NOMO-1 treated with DMSO at 0.1 percent for 48 hours (cell line): ENCODE results near the gene FAM72A.
A peak's percentile ranks its signal among the peaks of the same experiment; 100 is the strongest.
"Not testable (repeated sequence)": the region's sequence is repeated elsewhere in the genome, so short reads cannot be mapped to it uniquely, and the experiment has no call there.

Experiments used
- DNase-seq: peaks from one replicate; lab custom pipeline; 2025; ENCODE audit not compliant: unreplicated experiment; lab: John Stamatoyannopoulos, UW

FAM72A gene

GRCh38 chr1:206173110-206173719 is 29.4 kb downstream of the FAM72A start:
- DNase-seq, result not testable (repeated sequence)

- peak; percentile 48 for DNase-seq
Measured at GRCh38 chr1:206169794-206170193, 32.8 kb downstream of the FAM72A start.

GRCh38 chr1:206167350-206168029 is 35.1 kb downstream of the FAM72A start:
- DNase-seq, result not testable (repeated sequence)

GRCh38 chr1:206145771-206146290 is 56.8 kb downstream of the FAM72A start:
- no peak for DNase-seq

GRCh38 chr1:206144605-206145004 is 58.0 kb downstream of the FAM72A start:
- no peak for DNase-seq

- no peak for DNase-seq
Measured at GRCh38 chr1:206143537-206144172, 59.0 kb downstream of the FAM72A start.

- DNase-seq, result no peak
Measured at GRCh38 chr1:206142770-206143169, 59.9 kb downstream of the FAM72A start.

- no peak for DNase-seq
Measured at GRCh38 chr1:206142011-206142410, 60.6 kb downstream of the FAM72A start.

- DNase-seq, result no peak
Measured at GRCh38 chr1:206136241-206136640, 66.4 kb downstream of the FAM72A start.
